HCT116 (cell line): ENCODE results near the gene BAG1. TPM values are rescaled to one million over a fixed set of nuclear protein-coding genes. Genes with fewer than 3 reads are reported as not detected.

Experiments
- ATAC-seq: fragments of 200-7000 bp; cut with Tn5 transposase; 2 replicates; pipeline ENCODE4 v1.9.1; 2020; ENCODE audit warnings: mild to moderate bottlenecking, moderate library complexity
- BruUV-seq: library from RNA; stranded (reverse); fragments of 400-500 nt; replicated peaks from 2 replicates; lab custom pipeline; 2021; lab: Mats Ljungman, UMichigan
- CTCF ChIA-PET: fragments of 300-600 bp; sonication (Branson Sonifier 250); formaldehyde crosslinking; loops from one replicate; lab custom pipeline; 2021; ENCODE audit warnings: antibody characterized with exemption; lab: Charles Lee
- POLR2A ChIA-PET: fragments of 300-600, 350-600 bp; sonication (Branson Sonifier 250); formaldehyde crosslinking; loops from one replicate; lab custom pipeline; 2021; ENCODE audit warnings: antibody characterized with exemption; lab: Charles Lee
- RAD21 ChIA-PET, 2 experiments: fragments of 300-600 bp; sonication (Branson Sonifier 250); formaldehyde crosslinking; loops; one replicate each; lab custom pipeline; 2023; ENCODE audit warnings: low total read pairs in 2 of 2; ENCODE audit not compliant: uncharacterized antibody in 2 of 2, unreplicated experiment in 2 of 2, low non-redundant PET in 1 of 2; lab: Charles Lee
- DNase-seq: peaks from one replicate; pipeline ENCODE4 v3.0.0-alpha.2; 2010; ENCODE audit warnings: low read depth, low spot score
- H2AFZ ChIP-seq: fragments of 200-600 bp; shearing (Covaris generic), sonication (generic); 2 replicates; pipeline ENCODE4 v1.6.1; 2017; ENCODE audit warnings: low read depth, mixed run types, mixed read lengths, antibody characterized with exemption, low read length; ENCODE audit not compliant: poor library complexity, severe bottlenecking
- H3K27ac ChIP-seq: 2 replicates; pipeline ENCODE4 v1.5.1; 2012; ENCODE audit warnings: low read depth, low read length
- H3K27me3 ChIP-seq: fragments of 200-600 bp; sonication (generic); 2 replicates; pipeline ENCODE4 v1.6.1; 2016; ENCODE audit warnings: mixed run types, low read length, mixed read lengths; ENCODE audit not compliant: insufficient read depth
- H3K36me3 ChIP-seq, 2 experiments: fragments of 200-500 bp in 1 of 2; fragments of 200-600 bp in 1 of 2; sonication (Bioruptor generic) in 1 of 2; sonication (generic) in 1 of 2; 2 replicates each; pipeline versions ENCODE4 v1.5.1 to v1.6.1; 2014 to 2016; ENCODE audit warnings: low read length in 2 of 2, inconsistent platforms in 1 of 2, mixed read lengths in 1 of 2, mixed run types in 1 of 2; ENCODE audit not compliant: insufficient read depth in 2 of 2, control insufficient read depth in 1 of 2
- H3K4me1 ChIP-seq, 2 experiments: fragments of 200-600 bp in 1 of 2; sonication (generic) in 1 of 2; 2 replicates each; pipeline versions ENCODE4 v1.5.1 to v1.6.1; 2012 to 2017; ENCODE audit warnings: low read length in 2 of 2, inconsistent platforms in 1 of 2, mild to moderate bottlenecking in 1 of 2, mixed read lengths in 1 of 2, mixed run types in 1 of 2, moderate library complexity in 1 of 2; ENCODE audit not compliant: insufficient read depth in 2 of 2, control insufficient read depth in 1 of 2
- H3K4me2 ChIP-seq: fragments of 200-600 bp; sonication (generic); 2 replicates; pipeline ENCODE4 v1.6.1; 2017; ENCODE audit warnings: mixed run types, low read length, mixed read lengths
- H3K4me3 ChIP-seq, 2 experiments: fragments of 200-600 bp in 1 of 2; sonication (generic) in 1 of 2; replicated peaks in 1 of 2; 2 replicates each; pipeline ENCODE4 v1.5.1; 2011 to 2016; ENCODE audit warnings: low read length in 2 of 2, control low read depth in 1 of 2, low read depth in 1 of 2, mild to moderate bottlenecking in 1 of 2, mixed read lengths in 1 of 2, mixed run types in 1 of 2
- H3K79me2 ChIP-seq: fragments of 200-600 bp; sonication (generic); 2 replicates; pipeline ENCODE4 v1.6.1; 2017; ENCODE audit warnings: mild to moderate bottlenecking, mixed run types, low read length, moderate library complexity, mixed read lengths; ENCODE audit not compliant: insufficient read depth
- H3K9ac ChIP-seq: fragments of 200-600 bp; sonication (generic); 2 replicates; pipeline ENCODE4 v1.6.1; 2016; ENCODE audit warnings: low read length, mixed read lengths
- H3K9me2 ChIP-seq: fragments of 200-600 bp; sonication (generic), shearing (Covaris generic); 2 replicates; pipeline ENCODE4 v1.6.1; 2017; ENCODE audit warnings: mixed run types, mild to moderate bottlenecking, moderate library complexity; ENCODE audit not compliant: insufficient read depth
- H3K9me3 ChIP-seq, 2 experiments: fragments of 200-500 bp in 1 of 2; fragments of 200-600 bp in 1 of 2; sonication (Bioruptor generic) in 1 of 2; sonication (generic) in 1 of 2; 2 replicates each; pipeline ENCODE4 v1.6.1; 2014 to 2017; ENCODE audit warnings: low read length in 2 of 2, mixed read lengths in 2 of 2, inconsistent platforms in 1 of 2, low read depth in 1 of 2, mild to moderate bottlenecking in 1 of 2, mixed run types in 1 of 2, moderate library complexity in 1 of 2; ENCODE audit not compliant: control insufficient read depth in 1 of 2, insufficient read depth in 1 of 2
- H4K20me1 ChIP-seq: fragments of 200-600 bp; sonication (generic), shearing (Covaris generic); 2 replicates; pipeline ENCODE4 v1.6.1; 2017; ENCODE audit warnings: mixed run types, mild to moderate bottlenecking, moderate library complexity; ENCODE audit not compliant: insufficient read depth
- CTCF ChIP-seq, 3 experiments: fragments of 200-600 bp in 1 of 3; sonication (generic) in 1 of 3; IDR thresholded peaks in 2 of 3; conservative IDR thresholded peaks in 1 of 3; 2 replicates each; pipeline ENCODE4 v1.5.1; 2012 to 2017; ENCODE audit warnings: low read depth in 2 of 3, low read length in 2 of 3, antibody characterized with exemption in 1 of 3, borderline replicate concordance in 1 of 3, control low read depth in 1 of 3, mild to moderate bottlenecking in 1 of 3, mixed read lengths in 1 of 3, mixed run types in 1 of 3, moderate library complexity in 1 of 3; ENCODE audit not compliant: insufficient read depth in 1 of 3
- EGR1 ChIP-seq: IDR thresholded peaks from 2 replicates; pipeline ENCODE4 v1.6.1; 2012; ENCODE audit warnings: low read depth
- ELF1 ChIP-seq: IDR thresholded peaks from 2 replicates; pipeline ENCODE4 v1.6.1; 2012; ENCODE audit warnings: low read depth, borderline replicate concordance
- EZH2 ChIP-seq: fragments of 200-600 bp; sonication (generic); IDR thresholded peaks from 2 replicates; pipeline ENCODE4 v1.6.1; 2017; ENCODE audit warnings: antibody characterized with exemption, mixed run types
- FOSL1 ChIP-seq: IDR thresholded peaks from 2 replicates; pipeline ENCODE4 v1.6.1; 2012; ENCODE audit warnings: low read depth
- POLR2A ChIP-seq: IDR thresholded peaks from 2 replicates; pipeline ENCODE4 v1.7.0; 2011; ENCODE audit warnings: borderline replicate concordance; ENCODE audit not compliant: insufficient read depth, insufficient read length; ENCODE audit errors: extremely low read depth
- POLR2AphosphoS5 ChIP-seq: IDR thresholded peaks from 2 replicates; pipeline ENCODE4 v1.6.1; 2011; ENCODE audit warnings: mild to moderate bottlenecking, low read depth, low read length, moderate library complexity
- RAD21 ChIP-seq: IDR thresholded peaks from 2 replicates; pipeline ENCODE4 v1.6.1; 2012; ENCODE audit warnings: low read depth, mild to moderate bottlenecking
- REST ChIP-seq: IDR thresholded peaks from 2 replicates; pipeline ENCODE4 v1.6.1; 2012; ENCODE audit warnings: low read depth
- SIN3A ChIP-seq: IDR thresholded peaks from 2 replicates; pipeline ENCODE4 v1.6.1; 2012; ENCODE audit warnings: low read depth
- SP1 ChIP-seq: IDR thresholded peaks from 2 replicates; pipeline ENCODE4 v1.6.1; 2012; ENCODE audit warnings: low read depth
- SRF ChIP-seq: IDR thresholded peaks from 2 replicates; pipeline ENCODE4 v1.6.1; 2012; ENCODE audit warnings: low read depth
- TCF7L2 ChIP-seq: IDR thresholded peaks from 2 replicates; pipeline ENCODE4 v1.7.0; 2011; ENCODE audit warnings: borderline replicate concordance, inconsistent platforms; ENCODE audit not compliant: insufficient read depth, insufficient read length; ENCODE audit errors: extremely low read depth
- YY1 ChIP-seq: IDR thresholded peaks from 2 replicates; pipeline ENCODE4 v1.6.1; 2011; ENCODE audit warnings: low read length, low read depth, moderate library complexity, mild to moderate bottlenecking; ENCODE audit not compliant: insufficient replicate concordance; ENCODE audit errors: extremely low read depth
- ZFX ChIP-seq: fragments of 450-650 bp; IDR thresholded peaks from 2 replicates; pipeline ENCODE4 v1.6.1; 2017
- ZNF274 ChIP-seq: fragments of 200-500 bp; sonication (Bioruptor generic); IDR thresholded peaks from 2 replicates; pipeline ENCODE4 v1.6.1; 2014; ENCODE audit warnings: mild to moderate bottlenecking, low read depth, low read length, inconsistent platforms
- intact Hi-C: fragments of 100-400 bp; cut with micrococcal nuclease; formaldehyde crosslinking; loops from 2 replicates; pipeline ENCODE4 v1.10.0; 2022
- total RNA-seq: library from RNA; stranded (reverse); gene quantifications from one replicate; pipeline ENCODE4 v1.2.1, GENCODE V29; 2021; ENCODE audit not compliant: unreplicated experiment

BAG1 gene
- total RNA-seq, 1 experiment from 2014 or later: 58.2 TPM

GRCh38 chr9:33244137-33244784, 20.2 kb downstream of the BAG1 start:
- RAD21 ChIA-PET: no interaction called here
- H2AFZ ChIP-seq: no peak overlapping the region
- DNase-seq (no peak), ATAC-seq (no peak)
- H3K4me2 ChIP-seq: no peak overlapping the region
- H3K36me3 ChIP-seq: no peaks in the 10 kb centered on the region
- H3K4me3 ChIP-seq: no peak overlapping the region
- H3K27ac ChIP-seq: no peak overlapping the region
- no peak overlapping the region for H3K9ac ChIP-seq
- CTCF ChIA-PET: no interaction called here
- no peaks in the 10 kb centered on the region for H3K9me3 ChIP-seq
- POLR2A ChIA-PET: no interaction called here
- TF ChIP-seq SP1 (no peak), YY1 (no peak), ZFX (no peak), EZH2 (no peak)
- intact Hi-C loops: no loop called here
- H3K27me3 ChIP-seq: no peaks in the 10 kb centered on the region
- no peaks in the 10 kb centered on the region for H3K79me2 ChIP-seq
- no TSS peak for BruUV-seq
- no peaks in the 10 kb centered on the region for H4K20me1 ChIP-seq
- no peaks in the 10 kb centered on the region for H3K9me2 ChIP-seq
- no peaks in the 10 kb centered on the region for H3K4me1 ChIP-seq

GRCh38 chr9:33242609-33243134, 21.8 kb downstream of the BAG1 start:
- no peaks in the 10 kb centered on the region for H3K9me3 ChIP-seq
- POLR2A ChIA-PET: no interaction called here
- H3K27ac ChIP-seq: no peak overlapping the region
- RAD21 ChIA-PET: interaction anchor here in 1 of 2 experiments (0.6 kb wide), 1 partner anchor 16 kb away, joined by 3 read pairs; no protein-coding TSS in a partner anchor
- no peak overlapping the region for H3K4me3 ChIP-seq
- no peak overlapping the region for H3K4me2 ChIP-seq
- CTCF ChIA-PET: no interaction called here
- BruUV-seq: no TSS peak
- H3K79me2 ChIP-seq: no peaks in the 10 kb centered on the region
- no peaks in the 10 kb centered on the region for H3K9me2 ChIP-seq
- no peak overlapping the region for H3K9ac ChIP-seq
- H3K27me3 ChIP-seq: no peaks in the 10 kb centered on the region
- no peak overlapping the region for H2AFZ ChIP-seq
- H4K20me1 ChIP-seq: no peaks in the 10 kb centered on the region
- H3K4me1 ChIP-seq: peaks cover 3 to 10% of the 10 kb centered on the region in 2 experiments; a peak in 3 of 4 replicates
- no peak for DNase-seq
- intact Hi-C loops: no loop called here
- no peak for ATAC-seq
- H3K36me3 ChIP-seq: no peaks in the 10 kb centered on the region
- no peak for TF ChIP-seq RAD21
- no peak for TF ChIP-seq EGR1
- no peak for TF ChIP-seq CTCF (IDR thresholded peaks at IDR 0.05 in 2 of 3, conservative IDR thresholded peaks at IDR 0.05 in 1 of 3; ENCODE audit: borderline replicate concordance in 1 of 3, insufficient read depth in 1 of 3, low read depth in 2 of 3, low read length in 2 of 3)
- TF ChIP-seq ZFX: no peak
- no peak for TF ChIP-seq REST
- no peak for TF ChIP-seq FOSL1
- no peak for TF ChIP-seq SIN3A
- TF ChIP-seq TCF7L2: no peak
- TF ChIP-seq POLR2AphosphoS5: no peak
- no peak for TF ChIP-seq SRF
- TF ChIP-seq SP1: no peak
- TF ChIP-seq POLR2A: no peak
- no peak for TF ChIP-seq ZNF274
- no peak for TF ChIP-seq ELF1
